H1 (cell line): ENCODE data around the gene ATF7. TPM values are rescaled to one million over a fixed set of nuclear protein-coding genes. Genes with fewer than 3 reads are reported as not detected.

Experiments
- CTCF ChIA-PET: fragments of 300-600 bp; sonication (Branson Sonifier 250); formaldehyde crosslinking; loops from one replicate; lab custom pipeline; 2021; ENCODE audit not compliant: partially characterized antibody; lab: Charles Lee
- POLR2A ChIA-PET: fragments of 300-600 bp; sonication (Branson Sonifier 250); formaldehyde crosslinking; loops from one replicate; lab custom pipeline; 2021; ENCODE audit warnings: inconsistent platforms; ENCODE audit not compliant: partially characterized antibody; lab: Charles Lee
- DNase-seq, 2 experiments: peaks; one replicate each; pipeline versions ENCODE4 v3.0.0 to v3.0.0-alpha.2; 2010 to 2022; ENCODE audit warnings: low spot score in 2 of 2, low read depth in 1 of 2, mixed read lengths in 1 of 2
- FAIRE-seq: peaks from 2 replicates; lab custom pipeline; 2011; peaks lifted over from hg19 to GRCh38; lab: Jason Lieb, UNC
- H2AFZ ChIP-seq: 2 replicates; pipeline ENCODE4 v1.8.1; 2012; ENCODE audit warnings: low read length, inconsistent platforms
- H2AK5ac ChIP-seq: 2 replicates; pipeline ENCODE4 v1.6.1; 2013; ENCODE audit warnings: low read depth, low read length
- H2BK120ac ChIP-seq: replicated peaks from 2 replicates; pipeline ENCODE3; 2013; ENCODE audit warnings: low read depth, low read length, inconsistent platforms
- H2BK12ac ChIP-seq: 2 replicates; pipeline ENCODE4 v1.6.1; 2013; ENCODE audit warnings: low read depth, low read length
- H2BK15ac ChIP-seq: 2 replicates; pipeline ENCODE4 v1.6.1; 2013; ENCODE audit warnings: low read length
- H2BK20ac ChIP-seq: 2 replicates; pipeline ENCODE4 v1.6.1; 2013; ENCODE audit warnings: low read length
- H2BK5ac ChIP-seq: 2 replicates; pipeline ENCODE4 v1.6.1; 2013; ENCODE audit warnings: low read depth, low read length
- H3K14ac ChIP-seq: 2 replicates; pipeline ENCODE4 v1.6.1; 2013; ENCODE audit warnings: inconsistent platforms; ENCODE audit not compliant: insufficient read length
- H3K18ac ChIP-seq: 2 replicates; pipeline ENCODE4 v1.6.1; 2013; ENCODE audit warnings: low read length; ENCODE audit errors: extremely low read depth
- H3K23ac ChIP-seq: 2 replicates; pipeline ENCODE4 v1.6.1; 2013; ENCODE audit warnings: inconsistent platforms; ENCODE audit not compliant: insufficient read length
- H3K23me2 ChIP-seq: 2 replicates; pipeline ENCODE4 v1.6.1; 2013; ENCODE audit warnings: low read depth, low read length
- H3K27ac ChIP-seq: 2 replicates; pipeline ENCODE4 v1.6.1; 2011; ENCODE audit warnings: low read depth, low read length, inconsistent platforms
- H3K27me3 ChIP-seq, 4 experiments: replicated peaks in 1 of 4; 1 replicate in 1 of 4; 2 replicates in 3 of 4; pipeline versions ENCODE4 v1.6.1 to v1.8.1; 2011 to 2013; ENCODE audit warnings: low read length in 3 of 4, mild to moderate bottlenecking in 3 of 4, inconsistent platforms in 2 of 4, mixed read lengths in 2 of 4, moderate library complexity in 1 of 4; ENCODE audit not compliant: control insufficient read depth in 3 of 4, insufficient read depth in 3 of 4; ENCODE audit errors: extremely low read depth in 1 of 4
- H3K36me3 ChIP-seq, 4 experiments: 2 replicates each; pipeline versions ENCODE4 v1.6.1 to v1.8.1; 2011 to 2013; ENCODE audit warnings: mild to moderate bottlenecking in 4 of 4, low read length in 3 of 4, moderate library complexity in 2 of 4, control low read depth in 1 of 4, inconsistent platforms in 1 of 4; ENCODE audit not compliant: insufficient read depth in 4 of 4, control insufficient read depth in 2 of 4
- H3K4ac ChIP-seq: replicated peaks from 2 replicates; pipeline ENCODE3; 2013; ENCODE audit warnings: low read length, low read depth, mixed read lengths, inconsistent platforms; ENCODE audit not compliant: insufficient read length
- H3K4me1 ChIP-seq, 4 experiments: replicated peaks in 1 of 4; 1 replicate in 1 of 4; 2 replicates in 3 of 4; pipeline versions ENCODE4 v1.6.1 to v1.8.1; 2011 to 2013; ENCODE audit warnings: low read length in 3 of 4, inconsistent platforms in 2 of 4, mixed read lengths in 1 of 4; ENCODE audit not compliant: insufficient read depth in 4 of 4, control insufficient read depth in 3 of 4
- H3K4me2 ChIP-seq, 2 experiments: 2 replicates each; pipeline versions ENCODE4 v1.6.1 to v1.8.1; 2011 to 2013; ENCODE audit warnings: low read depth in 2 of 2, low read length in 2 of 2, control low read depth in 1 of 2, inconsistent platforms in 1 of 2, mild to moderate bottlenecking in 1 of 2; ENCODE audit not compliant: insufficient read depth in 1 of 2
- H3K4me3 ChIP-seq, 4 experiments: fragments of 200-600, 300-600 bp in 1 of 4; sonication (generic), shearing (Covaris generic), sonication (Bioruptor Twin) in 1 of 4; 2 replicates each; pipeline versions ENCODE4 v1.5.1 to v1.8.1; 2011 to 2016; ENCODE audit warnings: low read length in 4 of 4, low read depth in 3 of 4, control low read depth in 2 of 4, inconsistent platforms in 2 of 4, mild to moderate bottlenecking in 2 of 4, mixed read lengths in 1 of 4, moderate library complexity in 1 of 4; ENCODE audit not compliant: insufficient read depth in 2 of 4; ENCODE audit errors: extremely low read depth in 1 of 4
- H3K56ac ChIP-seq: replicated peaks from 2 replicates; pipeline ENCODE3; 2013; ENCODE audit warnings: low read depth, mild to moderate bottlenecking, mixed read lengths, low read length, inconsistent platforms; ENCODE audit not compliant: insufficient read length
- H3K79me1 ChIP-seq: 2 replicates; pipeline ENCODE4 v1.6.1; 2013; ENCODE audit warnings: low read depth, low read length, control low read depth
- H3K79me2 ChIP-seq, 2 experiments: 2 replicates each; pipeline versions ENCODE4 v1.6.1 to v1.8.1; 2012 to 2013; ENCODE audit warnings: low read length in 2 of 2, mild to moderate bottlenecking in 2 of 2, inconsistent platforms in 1 of 2; ENCODE audit not compliant: insufficient read depth in 2 of 2, control insufficient read depth in 1 of 2
- H3K9ac ChIP-seq, 4 experiments: replicated peaks in 1 of 4; 1 replicate in 1 of 4; 2 replicates in 3 of 4; pipeline versions ENCODE4 v1.6.1 to v1.8.1; 2011 to 2013; ENCODE audit warnings: low read depth in 3 of 4, low read length in 3 of 4, control low read depth in 2 of 4, mild to moderate bottlenecking in 2 of 4, moderate library complexity in 2 of 4, inconsistent platforms in 1 of 4; ENCODE audit errors: extremely low read depth in 1 of 4
- H3K9me3 ChIP-seq, 2 experiments: 2 replicates each; pipeline versions ENCODE4 v1.6.1 to v1.8.1; 2012 to 2013; ENCODE audit warnings: mild to moderate bottlenecking in 2 of 2, moderate library complexity in 2 of 2, control low read depth in 1 of 2, inconsistent platforms in 1 of 2, low read depth in 1 of 2, low read length in 1 of 2, mixed read lengths in 1 of 2; ENCODE audit not compliant: insufficient read depth in 2 of 2
- H4K20me1 ChIP-seq, 2 experiments: replicated peaks in 1 of 2; 2 replicates each; pipeline versions ENCODE3 to v1.8.1; 2011 to 2013; ENCODE audit warnings: inconsistent platforms in 2 of 2, low read length in 2 of 2, mild to moderate bottlenecking in 1 of 2; ENCODE audit not compliant: insufficient read depth in 2 of 2, control insufficient read depth in 1 of 2
- H4K5ac ChIP-seq: 2 replicates; pipeline ENCODE4 v1.6.1; 2013; ENCODE audit warnings: low read length, low read depth, mixed read lengths, inconsistent platforms; ENCODE audit not compliant: insufficient read length
- H4K8ac ChIP-seq: 2 replicates; pipeline ENCODE4 v1.8.0; 2013; ENCODE audit warnings: mild to moderate bottlenecking, moderate library complexity, low read length, inconsistent platforms; ENCODE audit not compliant: insufficient read depth; ENCODE audit errors: extremely low read depth
- H4K91ac ChIP-seq: replicated peaks from 2 replicates; pipeline ENCODE3; 2013; ENCODE audit warnings: low read length, mixed read lengths, inconsistent platforms; ENCODE audit not compliant: insufficient read length
- E2F6 ChIP-seq: IDR thresholded peaks from 2 replicates; pipeline ENCODE4 v1.6.1; 2012; ENCODE audit warnings: inconsistent platforms
- EGR1 ChIP-seq: IDR thresholded peaks from 2 replicates; pipeline ENCODE4 v1.6.1; 2011; ENCODE audit warnings: low read depth, low read length, borderline replicate concordance
- FOSL1 ChIP-seq: IDR thresholded peaks from 2 replicates; pipeline ENCODE4 v1.6.1; 2011; ENCODE audit warnings: mild to moderate bottlenecking, low read depth, low read length, moderate library complexity; ENCODE audit not compliant: insufficient read depth
- GABPA ChIP-seq: IDR thresholded peaks from 2 replicates; pipeline ENCODE4 v1.6.1; 2011; ENCODE audit warnings: mild to moderate bottlenecking, low read length, moderate library complexity, borderline replicate concordance; ENCODE audit not compliant: insufficient read depth
- HDAC6 ChIP-seq: IDR thresholded peaks from one replicate; pipeline ENCODE4 v1.7.1; 2012; ENCODE audit warnings: low read depth, mild to moderate bottlenecking, inconsistent platforms, low read length, moderate library complexity
- JUND ChIP-seq: IDR thresholded peaks from 2 replicates; pipeline ENCODE4 v1.6.1; 2011; ENCODE audit warnings: mild to moderate bottlenecking, improper control_type of control experiment, low read length
- KDM1A ChIP-seq: fragments of 200-600, 300-600 bp; sonication (generic); IDR thresholded peaks from 2 replicates; pipeline ENCODE4 v1.7.1; 2016; ENCODE audit warnings: mild to moderate bottlenecking, low read length, borderline replicate concordance
- KDM4A ChIP-seq: IDR thresholded peaks from one replicate; pipeline ENCODE4 v1.7.1; 2012; ENCODE audit warnings: low read depth, mild to moderate bottlenecking, moderate library complexity, low read length, inconsistent platforms; ENCODE audit not compliant: severe bottlenecking
- MAFK ChIP-seq: IDR thresholded peaks from 2 replicates; pipeline ENCODE4 v1.6.1; 2012; ENCODE audit warnings: low read depth, mild to moderate bottlenecking, improper control_type of control experiment, low read length
- SP4 ChIP-seq: IDR thresholded peaks from 2 replicates; pipeline ENCODE4 v1.6.1; 2012; ENCODE audit warnings: low read length, inconsistent platforms
- TAF7 ChIP-seq: optimal IDR thresholded peaks from 2 replicates; pipeline ENCODE3; 2011; ENCODE audit warnings: low read depth, mild to moderate bottlenecking, inconsistent platforms, low read length, moderate library complexity, borderline replicate concordance
- TEAD4 ChIP-seq: IDR thresholded peaks from 2 replicates; pipeline ENCODE4 v1.6.1; 2012; ENCODE audit warnings: low read depth, low read length, inconsistent platforms, mixed read lengths
- ZNF274 ChIP-seq: IDR thresholded peaks from 2 replicates; pipeline ENCODE4 v1.7.0; 2012; ENCODE audit warnings: low read length, borderline replicate concordance; ENCODE audit errors: extremely low read depth
- WGBS, 2 experiments: shearing (Covaris generic) in 1 of 2; methylation state at CpG; one replicate each; pipeline versions ENCODE4 v1.1.6 to v1.1.7; 2013 to 2015; ENCODE audit warnings: low lambda C conversion rate in 2 of 2, mixed read lengths in 2 of 2, inconsistent platforms in 1 of 2, low coverage in 1 of 2, missing lambda C conversion rate in 1 of 2; ENCODE audit not compliant: insufficient replicate concordance in 2 of 2, insufficient coverage in 1 of 2, insufficient read length in 1 of 2; ENCODE audit errors: extremely low coverage in 1 of 2, missing lambda C conversion rate in 1 of 2; 5-methylcytosine and 5-hydroxymethylcytosine counted together
- polyA plus RNA-seq, 7 experiments: library from polyadenylated mRNA; depleted of rRNA in 3 of 7; stranded (reverse) in 5 of 7; unstranded in 2 of 7; fragments of >200 nt in 5 of 7; fragments of 200-250 nt in 2 of 7; gene quantifications; 1 replicate in 5 of 7; 2 replicates in 1 of 7; 4 replicates in 1 of 7; pipeline versions ENCODE4 v1.2.1 to v1.2.3, GENCODE V29; 2011 to 2013; ENCODE audit warnings: missing spikeins in 2 of 7, mixed read lengths in 2 of 7
- total RNA-seq: library from RNA; stranded (reverse); fragmentation: NEBNext Ultra II Directional; extraction: Animal tissue kit (Norgen Biotek cat#: 25700); gene quantifications from 2 replicates; pipeline ENCODE4 v1.2.1, GENCODE V29; 2021

ATF7 gene
- total and polyA plus RNA-seq, 2 of the 8 experiments (the other 6 are each of a cell fraction or from before 2014, with no cell fraction given), result 10.1 to 16.6 TPM

- Histone ChIP-seq H3K9ac (no peak overlapping the region), H3K36me3 (no peaks in the 10 kb centered on the region), H4K5ac (no peak overlapping the region), H2AFZ (no peak overlapping the region), H2BK15ac (no peak overlapping the region), H4K20me1 (no peaks in the 10 kb centered on the region), H2BK120ac (no peak overlapping the region), H2BK5ac (no peak overlapping the region), H3K79me1 (no peaks in the 10 kb centered on the region), H3K27me3 (no peaks in the 10 kb centered on the region), H4K8ac (no peak overlapping the region), H2BK20ac (no peak overlapping the region), H3K9me3 (no peaks in the 10 kb centered on the region), H3K4ac (no peak overlapping the region), H3K79me2 (no peaks in the 10 kb centered on the region), H3K18ac (no peak overlapping the region), H3K23ac (no peak overlapping the region), H4K91ac (no peak overlapping the region), H3K23me2 (no peaks in the 10 kb centered on the region), H3K4me2 (no peak overlapping the region), H3K56ac (no peak overlapping the region), H3K4me3 (no peak overlapping the region), H3K14ac (no peak overlapping the region), H3K27ac (no peak overlapping the region), H2BK12ac (peak overlapping the region; percentile 60; the same call in 1 of the 2 replicates), H2AK5ac (no peak overlapping the region), H3K4me1 (no peaks in the 10 kb centered on the region)
- ChIA-PET POLR2A (interaction anchor here (0.8 to 1.4 kb wide), 2 partner anchors 21 to 97 kb away, joined by 4 to 5 read pairs; partner anchors contain the start of gene ATP5MC2), CTCF (interaction anchor here (0.6 to 1.2 kb wide), 4 partner anchors 13 to 513 kb away, joined by 3 to 4 read pairs (median 4); no protein-coding TSS in a partner anchor)
- DNase-seq (no peak), FAIRE-seq (no peak)
- 92% methylated on average over 4 of the region's 5 CpGs; no CpG with 5 or more reads in 1 of the 2 experiments for WGBS, 2 experiments
- no peak for TF ChIP-seq FOSL1
- no peak for TF ChIP-seq SP4
- TF ChIP-seq MAFK, result no peak
- no peak for TF ChIP-seq GABPA
- no peak for TF ChIP-seq TAF7
- no peak for TF ChIP-seq EGR1
- no peak for TF ChIP-seq KDM1A
- no peak for TF ChIP-seq E2F6
- TF ChIP-seq TEAD4, result no peak
- no peak for TF ChIP-seq ZNF274
- TF ChIP-seq HDAC6, result no peak
- no peak for TF ChIP-seq KDM4A
- no peak for TF ChIP-seq JUND
Observed at GRCh38 chr12:53578783-53579182, 47.4 kb downstream of the ATF7 start.
